IMR-90 (cell line): Measurements from ENCODE around the gene PDILT. TPM values are rescaled to one million over a fixed set of nuclear protein-coding genes. Genes with fewer than 3 reads are reported as not detected.
"Not testable (repeated sequence)": the region's sequence is repeated elsewhere in the genome, so short reads cannot be mapped to it uniquely, and the experiment has no call there.

ENCODE experiments used
- ATAC-seq: fragments of 200-7000 bp; cut with Tn5 transposase; 2 replicates; pipeline ENCODE4 v1.9.1; 2020; ENCODE audit warnings: low read depth, mild to moderate bottlenecking, moderate library complexity
- BruUV-seq: library from RNA; stranded (reverse); fragments of 400-500 nt; replicated peaks from 2 replicates; lab custom pipeline; 2021; lab: Mats Ljungman, UMichigan
- CTCF ChIA-PET: fragments of 300-600 bp; formaldehyde crosslinking; extraction: SDS; loops from one replicate; lab custom pipeline; 2021; ENCODE audit warnings: antibody characterized with exemption; lab: Yijun Ruan, JAX
- POLR2A ChIA-PET: fragments of 300-600 bp; sonication (Branson Sonifier 250); formaldehyde crosslinking; loops from one replicate; lab custom pipeline; 2022; ENCODE audit warnings: antibody characterized with exemption; ENCODE audit not compliant: unreplicated experiment; lab: Charles Lee
- DNase-seq: peaks from one replicate; pipeline ENCODE4 v3.0.0; 2013
- H2AFZ ChIP-seq: replicated peaks from 2 replicates; pipeline ENCODE3; 2013; ENCODE audit warnings: low read length, mild to moderate bottlenecking; ENCODE audit not compliant: poor library complexity
- H2AK5ac ChIP-seq: 2 replicates; pipeline ENCODE4 v1.6.1; 2013; ENCODE audit warnings: low read depth, low read length, inconsistent platforms
- H2AK9ac ChIP-seq: replicated peaks from 2 replicates; pipeline ENCODE3; 2013; ENCODE audit warnings: mild to moderate bottlenecking, low read depth, low read length, moderate library complexity; ENCODE audit not compliant: poor library complexity
- H2BK120ac ChIP-seq: 2 replicates; pipeline ENCODE4 v1.6.1; 2013; ENCODE audit warnings: low read depth, low read length, inconsistent platforms
- H2BK15ac ChIP-seq: 3 replicates; pipeline ENCODE4 v1.6.1; 2013; ENCODE audit warnings: low read depth, low read length, inconsistent platforms
- H2BK20ac ChIP-seq: 2 replicates; pipeline ENCODE4 v1.6.1; 2013; ENCODE audit warnings: low read depth, mild to moderate bottlenecking, inconsistent platforms, low read length, moderate library complexity
- H2BK5ac ChIP-seq: 2 replicates; pipeline ENCODE4 v1.6.1; 2013; ENCODE audit warnings: mild to moderate bottlenecking, low read depth, low read length, inconsistent platforms; ENCODE audit not compliant: poor library complexity, severe bottlenecking
- H3K14ac ChIP-seq: replicated peaks from 2 replicates; pipeline ENCODE4 v1.6.1; 2013; ENCODE audit warnings: low read depth, low read length, inconsistent platforms
- H3K18ac ChIP-seq: 2 replicates; pipeline ENCODE4 v1.6.1; 2013; ENCODE audit warnings: low read depth, low read length, control low read depth
- H3K23ac ChIP-seq: 2 replicates; pipeline ENCODE4 v1.6.1; 2013; ENCODE audit warnings: low read depth, low read length, inconsistent platforms
- H3K27ac ChIP-seq: 2 replicates; pipeline ENCODE4 v1.5.1; 2013; ENCODE audit warnings: mild to moderate bottlenecking, control low read depth, low read length; ENCODE audit not compliant: insufficient read depth
- H3K27me3 ChIP-seq: 2 replicates; pipeline ENCODE4 v1.6.1; 2013; ENCODE audit warnings: low read length; ENCODE audit not compliant: control insufficient read depth, insufficient read depth
- H3K36me3 ChIP-seq: 2 replicates; pipeline ENCODE4 v1.6.1; 2013; ENCODE audit warnings: low read length, mixed read lengths; ENCODE audit not compliant: control insufficient read depth, insufficient read depth
- H3K4ac ChIP-seq: 2 replicates; pipeline ENCODE4 v1.6.1; 2013; ENCODE audit warnings: low read depth, low read length, inconsistent platforms
- H3K4me1 ChIP-seq: 2 replicates; pipeline ENCODE4 v1.6.1; 2013; ENCODE audit warnings: low read length, mixed read lengths; ENCODE audit not compliant: control insufficient read depth, insufficient read depth
- H3K4me2 ChIP-seq: 2 replicates; pipeline ENCODE4 v1.6.1; 2013; ENCODE audit warnings: low read depth, mild to moderate bottlenecking, control low read depth, low read length, moderate library complexity
- H3K4me3 ChIP-seq: 2 replicates; pipeline ENCODE4 v1.5.1; 2013; ENCODE audit warnings: low read depth, mild to moderate bottlenecking, control low read depth, low read length, moderate library complexity; ENCODE audit not compliant: insufficient read depth
- H3K56ac ChIP-seq: 2 replicates; pipeline ENCODE4 v1.6.1; 2013; ENCODE audit warnings: low read length, inconsistent platforms; ENCODE audit not compliant: insufficient read depth; ENCODE audit errors: extremely low read depth
- H3K79me1 ChIP-seq, 2 experiments: 2 replicates each; pipeline ENCODE4 v1.6.1; 2013; ENCODE audit warnings: low read length in 2 of 2, inconsistent platforms in 1 of 2, low read depth in 1 of 2
- H3K9ac ChIP-seq: 2 replicates; pipeline ENCODE4 v1.6.1; 2013; ENCODE audit warnings: low read depth, low read length, control low read depth
- H3K9me1 ChIP-seq: 2 replicates; pipeline ENCODE4 v1.6.1; 2013; ENCODE audit warnings: low read length, inconsistent platforms; ENCODE audit not compliant: insufficient read depth
- H3K9me3 ChIP-seq: 2 replicates; pipeline ENCODE4 v1.6.1; 2013; ENCODE audit warnings: low read length; ENCODE audit not compliant: control insufficient read depth, insufficient read depth
- H4K20me1 ChIP-seq: 2 replicates; pipeline ENCODE4 v1.6.1; 2013; ENCODE audit warnings: low read length, inconsistent platforms; ENCODE audit not compliant: insufficient read depth
- H4K5ac ChIP-seq: 2 replicates; pipeline ENCODE4 v1.6.1; 2013; ENCODE audit warnings: mild to moderate bottlenecking, low read depth, low read length, control low read depth
- H4K8ac ChIP-seq, 2 experiments: 2 replicates each; pipeline ENCODE4 v1.6.1; 2013; ENCODE audit warnings: low read depth in 2 of 2, low read length in 2 of 2, control low read depth in 1 of 2, inconsistent platforms in 1 of 2
- H4K91ac ChIP-seq: 2 replicates; pipeline ENCODE4 v1.6.1; 2013; ENCODE audit warnings: low read depth, low read length, inconsistent platforms; ENCODE audit not compliant: insufficient read depth
- WGBS, 2 experiments: methylation state at CpG; one replicate each; pipeline versions ENCODE4 v1.1.5 to v1.1.7; 2013; ENCODE audit warnings: missing lambda C conversion rate in 2 of 2; ENCODE audit not compliant: insufficient read length in 1 of 2; ENCODE audit errors: extremely low coverage in 2 of 2; 5-methylcytosine and 5-hydroxymethylcytosine counted together
- dilution Hi-C: fragments of 300-500 bp; cut with HindIII; formaldehyde crosslinking; loops from one replicate; pipeline ENCODE4 v1.14.3; 2018; ENCODE audit warnings: low sequenced_read_pairs; ENCODE audit not compliant: unreplicated experiment
- in situ Hi-C: fragments of 300-500 bp; cut with MboI; formaldehyde crosslinking; loops from 3 replicates; pipeline ENCODE4 v1.14.3; 2019; ENCODE audit warnings: low sequenced_read_pairs, inconsistent platforms, mixed read lengths
- intact Hi-C: fragments of 100-400 bp; cut with micrococcal nuclease; formaldehyde crosslinking; loops from 2 replicates; pipeline ENCODE4 v1.10.0; 2022
- polyA plus RNA-seq, 3 experiments: library from polyadenylated mRNA; depleted of rRNA; stranded (reverse); fragments of >200 nt; gene quantifications; 2 replicates each; pipeline ENCODE4 v1.2.3, GENCODE V29; 2012; ENCODE audit warnings: low replicate concordance in 1 of 3
- total RNA-seq: library from RNA; depleted of rRNA; stranded (reverse); fragments of >200 nt; gene quantifications from 2 replicates; pipeline ENCODE4 v1.2.3, GENCODE V29; 2012

The PDILT gene
- total and polyA plus RNA-seq, 2 of the 4 experiments (the other 2 are of a cell fraction), result not detected

DNA sequence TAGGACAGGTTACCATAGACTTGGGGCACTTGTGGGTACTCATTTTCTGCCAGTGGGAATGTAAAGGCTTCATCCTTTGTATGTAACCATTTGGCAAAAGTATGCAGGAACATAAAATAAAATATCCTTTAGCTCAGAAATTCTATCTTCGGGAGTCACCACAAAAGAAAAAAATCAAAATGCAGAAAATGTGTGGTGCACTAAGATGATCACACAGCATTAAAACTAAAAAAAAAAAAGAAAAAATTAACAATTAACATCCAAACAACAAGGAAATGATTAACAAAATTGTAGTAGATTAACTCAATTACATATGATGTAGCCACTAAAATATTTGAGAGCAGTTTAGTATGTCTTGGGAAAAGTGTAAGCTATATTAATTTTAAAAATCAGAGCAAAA is 36.2 kb upstream of the PDILT start:
- H2BK5ac ChIP-seq, H3K27ac ChIP-seq, H3K56ac ChIP-seq, H3K27me3 ChIP-seq, H4K91ac ChIP-seq, H2AK9ac ChIP-seq, dilution Hi-C loops, H2BK15ac ChIP-seq, H4K20me1 ChIP-seq, H2BK120ac ChIP-seq, H4K8ac ChIP-seq, H3K9me1 ChIP-seq, CTCF ChIA-PET, ATAC-seq, H3K9ac ChIP-seq, H4K5ac ChIP-seq, H3K4me3 ChIP-seq, H2AK5ac ChIP-seq, H3K4me1 ChIP-seq, H3K36me3 ChIP-seq, H3K23ac ChIP-seq, H2AFZ ChIP-seq, BruUV-seq, H3K14ac ChIP-seq, in situ Hi-C loops, H3K9me3 ChIP-seq, H3K4me2 ChIP-seq, H3K79me1 ChIP-seq, H3K18ac ChIP-seq, DNase-seq, H3K4ac ChIP-seq, intact Hi-C loops, POLR2A ChIA-PET, H2BK20ac ChIP-seq: not testable (repeated sequence)
- WGBS, 2 experiments, result no CpG with 5 or more reads among the region's 1 CpG

DNA sequence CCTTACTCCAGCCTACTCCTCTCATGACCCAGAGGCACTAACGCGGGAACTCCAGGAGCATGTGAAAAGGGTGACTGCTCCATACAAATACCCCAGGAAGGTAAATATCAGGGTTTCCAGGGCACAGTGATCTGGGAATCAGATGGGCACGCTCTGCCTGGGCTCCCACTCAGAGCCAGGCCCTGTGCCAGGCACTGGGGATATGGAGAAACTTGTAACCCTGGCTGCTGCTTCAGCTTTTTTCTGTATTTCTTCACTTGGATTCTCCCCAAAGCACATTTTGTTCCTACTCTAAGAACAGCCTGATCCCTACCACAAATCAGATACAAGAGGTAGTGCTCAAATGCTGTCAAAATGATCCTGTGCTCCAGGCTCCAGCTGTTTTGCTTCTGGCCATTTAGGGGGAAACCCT is 35.3 kb upstream of the PDILT start:
- BruUV-seq, H2BK5ac ChIP-seq, H3K27ac ChIP-seq, POLR2A ChIA-PET, H4K91ac ChIP-seq, H3K9me3 ChIP-seq, H3K79me1 ChIP-seq, H3K9me1 ChIP-seq, H3K27me3 ChIP-seq, H4K20me1 ChIP-seq, ATAC-seq, H3K4me2 ChIP-seq, H2AK5ac ChIP-seq, H3K14ac ChIP-seq, intact Hi-C loops, H3K23ac ChIP-seq, H2AFZ ChIP-seq, H3K56ac ChIP-seq, H2AK9ac ChIP-seq, H2BK120ac ChIP-seq, H3K4me1 ChIP-seq, H4K8ac ChIP-seq, CTCF ChIA-PET, H3K18ac ChIP-seq, in situ Hi-C loops, H4K5ac ChIP-seq, H3K36me3 ChIP-seq, H3K4me3 ChIP-seq, DNase-seq, H2BK20ac ChIP-seq, H3K4ac ChIP-seq, H2BK15ac ChIP-seq, dilution Hi-C loops, H3K9ac ChIP-seq: not testable (repeated sequence)
- no CpG with 5 or more reads among the region's 3 CpGs for WGBS, 2 experiments
